Parathyroid adenoma (tissue), 2 donors: Measurements from ENCODE around the gene CYTH4.

Experiments
- H2AFZ ChIP-seq: fragments of 300-600 bp; sonication (generic); one replicate; pipeline ENCODE4 v1.7.0; 2017; ENCODE audit warnings: antibody characterized with exemption, mild to moderate bottlenecking
- H3K27ac ChIP-seq: fragments of 300-600 bp; sonication (generic); one replicate; pipeline ENCODE4 v1.7.0; 2017
- H3K27me3 ChIP-seq: fragments of 300-600 bp; sonication (generic); one replicate; pipeline ENCODE4 v1.7.0; 2017; ENCODE audit warnings: low read length; ENCODE audit not compliant: control insufficient read depth, insufficient read depth
- H3K36me3 ChIP-seq: fragments of 300-600 bp; sonication (generic); one replicate; pipeline ENCODE4 v1.7.0; 2017; ENCODE audit warnings: low read length; ENCODE audit not compliant: control insufficient read depth, insufficient read depth
- H3K4me1 ChIP-seq: fragments of 300-600 bp; sonication (generic); one replicate; pipeline ENCODE4 v1.7.0; 2017; ENCODE audit warnings: control low read depth
- H3K4me2 ChIP-seq: fragments of 300-600 bp; sonication (generic); one replicate; pipeline ENCODE4 v1.7.0; 2017; ENCODE audit warnings: low read length
- H3K4me3 ChIP-seq: fragments of 300-600 bp; sonication (generic); one replicate; pipeline ENCODE4 v1.7.0; 2017; ENCODE audit warnings: low read depth, low read length
- H3K79me2 ChIP-seq: fragments of 300-600 bp; sonication (generic); one replicate; pipeline ENCODE4 v1.7.0; 2017; ENCODE audit warnings: control low read depth
- H3K9ac ChIP-seq: fragments of 300-600 bp; sonication (generic); one replicate; pipeline ENCODE4 v1.7.0; 2017; ENCODE audit warnings: mild to moderate bottlenecking
- H3K9me3 ChIP-seq: fragments of 300-600 bp; sonication (generic); one replicate; pipeline ENCODE4 v1.7.0; 2017; ENCODE audit warnings: low read length; ENCODE audit not compliant: control insufficient read depth
- TF ChIP-seq, protein P1 (sequence below): fragments of 300-600 bp; sonication (generic); IDR thresholded peaks from one replicate; pipeline ENCODE4 v1.7.0; 2017; ENCODE audit warnings: antibody characterized with exemption, mild to moderate bottlenecking
- donor health status: primary hyperparathyroidism.

CYTH4 gene

DNA sequence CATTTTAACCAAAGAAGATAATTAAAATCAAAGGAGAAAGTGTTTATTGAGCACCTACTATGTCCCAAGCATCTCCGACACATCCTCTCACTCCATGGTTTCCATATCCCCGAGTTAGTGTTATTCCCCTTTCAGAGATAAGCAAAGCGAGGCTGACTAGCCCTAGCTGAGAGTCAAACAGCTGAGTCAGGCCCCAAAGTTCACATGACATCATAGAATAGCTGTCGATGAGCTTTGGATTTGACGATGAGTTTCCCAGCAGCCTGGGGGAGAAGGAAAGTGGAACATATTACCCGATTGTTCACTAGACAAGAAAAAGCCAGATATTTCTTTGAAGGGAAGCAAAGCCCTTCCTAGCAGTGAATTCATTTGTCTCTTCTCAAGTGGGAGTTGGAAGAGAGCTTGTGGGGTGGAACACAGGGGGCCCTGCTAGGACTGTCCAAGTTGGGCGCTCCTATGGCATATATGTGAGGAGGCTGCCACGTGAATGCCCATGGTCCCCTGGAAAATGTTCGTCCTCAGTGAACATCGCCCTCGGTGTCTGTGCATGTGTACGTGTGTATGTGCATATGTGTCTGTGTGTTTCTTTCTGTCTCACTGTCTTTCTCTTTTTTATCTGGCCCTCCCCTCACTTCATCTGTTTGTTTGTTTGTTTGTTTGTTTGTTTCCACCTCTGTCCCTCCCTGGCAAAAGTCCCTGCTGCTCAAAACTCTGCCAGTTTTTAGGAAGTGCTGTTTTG lies 493 bp upstream of the CYTH4 start:
- Histone ChIP-seq H3K36me3 (no peaks in the 10 kb centered on the region), H3K27me3 (no peaks in the 10 kb centered on the region), H3K9ac (no peak overlapping the region), H3K4me2 (no peak overlapping the region), H3K9me3 (no peaks in the 10 kb centered on the region), H2AFZ (no peak overlapping the region), H3K27ac (no peak overlapping the region), H3K4me1 (no peaks in the 10 kb centered on the region), H3K79me2 (no peaks in the 10 kb centered on the region), H3K4me3 (no peak overlapping the region)
- TF ChIP-seq, protein P1, sequence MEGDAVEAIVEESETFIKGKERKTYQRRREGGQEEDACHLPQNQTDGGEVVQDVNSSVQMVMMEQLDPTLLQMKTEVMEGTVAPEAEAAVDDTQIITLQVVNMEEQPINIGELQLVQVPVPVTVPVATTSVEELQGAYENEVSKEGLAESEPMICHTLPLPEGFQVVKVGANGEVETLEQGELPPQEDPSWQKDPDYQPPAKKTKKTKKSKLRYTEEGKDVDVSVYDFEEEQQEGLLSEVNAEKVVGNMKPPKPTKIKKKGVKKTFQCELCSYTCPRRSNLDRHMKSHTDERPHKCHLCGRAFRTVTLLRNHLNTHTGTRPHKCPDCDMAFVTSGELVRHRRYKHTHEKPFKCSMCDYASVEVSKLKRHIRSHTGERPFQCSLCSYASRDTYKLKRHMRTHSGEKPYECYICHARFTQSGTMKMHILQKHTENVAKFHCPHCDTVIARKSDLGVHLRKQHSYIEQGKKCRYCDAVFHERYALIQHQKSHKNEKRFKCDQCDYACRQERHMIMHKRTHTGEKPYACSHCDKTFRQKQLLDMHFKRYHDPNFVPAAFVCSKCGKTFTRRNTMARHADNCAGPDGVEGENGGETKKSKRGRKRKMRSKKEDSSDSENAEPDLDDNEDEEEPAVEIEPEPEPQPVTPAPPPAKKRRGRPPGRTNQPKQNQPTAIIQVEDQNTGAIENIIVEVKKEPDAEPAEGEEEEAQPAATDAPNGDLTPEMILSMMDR = no peak

DNA sequence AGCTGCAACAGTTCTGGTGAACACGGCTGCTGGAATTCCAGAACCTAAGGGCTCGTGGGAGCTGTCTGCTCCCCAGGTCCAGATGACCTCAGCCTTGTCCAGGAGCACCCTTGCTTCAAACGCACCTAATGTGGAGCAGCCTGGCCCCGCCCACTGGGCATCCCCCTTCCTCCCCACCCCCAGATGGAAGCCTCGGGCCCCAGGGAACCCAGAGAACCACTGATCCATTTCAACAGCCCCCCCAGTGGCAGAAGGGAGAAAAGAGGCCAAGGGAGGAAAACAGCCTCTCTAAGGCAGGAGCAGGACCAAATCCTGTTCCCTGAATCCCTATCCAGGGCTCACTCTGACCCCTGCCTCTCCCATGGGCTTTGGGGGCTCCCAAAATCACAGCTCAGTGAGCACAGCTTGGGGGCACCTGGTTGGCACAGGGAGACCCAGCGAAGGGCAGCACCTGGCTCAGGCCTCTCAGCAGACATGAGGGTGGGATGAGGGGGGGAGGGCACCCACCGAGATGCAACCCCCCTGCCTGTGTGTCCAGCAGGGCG lies 1.2 kb downstream of the CYTH4 start:
- H3K27ac ChIP-seq = no peak overlapping the region
- H3K4me3 ChIP-seq = no peak overlapping the region

DNA sequence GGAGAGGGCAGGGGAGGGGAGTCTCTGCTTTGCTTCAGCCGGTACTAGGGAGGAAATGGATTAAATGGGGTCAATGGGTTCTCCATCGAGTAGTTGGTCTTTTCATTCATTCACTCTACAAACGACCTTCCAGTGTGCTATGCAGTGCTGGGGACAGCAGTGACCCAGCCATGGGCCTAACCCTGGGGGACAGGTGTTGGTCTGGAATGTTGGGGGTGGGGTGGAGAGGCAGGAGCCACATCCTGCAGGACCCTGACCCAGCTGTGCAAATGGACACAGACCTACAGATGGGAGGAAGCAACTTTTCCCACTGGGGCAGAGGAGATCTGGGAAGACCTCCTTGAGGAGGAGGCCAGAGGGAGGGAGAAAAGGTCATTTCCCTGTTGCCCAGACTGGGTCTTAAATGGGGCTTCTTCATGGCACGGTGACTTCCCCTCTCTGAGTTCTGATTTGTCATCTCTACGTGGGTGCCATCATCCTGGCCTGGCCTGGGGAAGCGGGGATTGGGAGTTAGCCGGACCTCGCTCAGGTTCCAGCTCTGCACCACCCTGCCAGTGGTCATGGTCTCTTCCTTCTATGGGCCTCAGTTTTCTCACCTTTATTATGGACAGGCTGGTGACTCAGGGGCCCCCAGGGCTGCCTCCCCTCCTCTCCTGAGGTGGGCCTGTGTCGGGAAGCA lies 2.0 kb downstream of the CYTH4 start:
- H3K27me3 ChIP-seq = no peaks in the 10 kb centered on the region
- no peak overlapping the region for H2AFZ ChIP-seq
- H3K36me3 ChIP-seq = no peaks in the 10 kb centered on the region
- TF ChIP-seq, protein P1 = no peak
- H3K4me1 ChIP-seq = no peaks in the 10 kb centered on the region
- no peak overlapping the region for H3K27ac ChIP-seq
- no peak overlapping the region for H3K9ac ChIP-seq
- H3K9me3 ChIP-seq = no peaks in the 10 kb centered on the region
- H3K4me2 ChIP-seq = no peak overlapping the region
- H3K79me2 ChIP-seq = no peaks in the 10 kb centered on the region
- no peak overlapping the region for H3K4me3 ChIP-seq

More for the DNA sequence above, 1.2 kb downstream of the CYTH4 start:
- H3K79me2 ChIP-seq = no peaks in the 10 kb centered on the region
- H3K36me3 ChIP-seq = no peaks in the 10 kb centered on the region
- no peak overlapping the region for H3K4me2 ChIP-seq
- no peaks in the 10 kb centered on the region for H3K27me3 ChIP-seq
- no peaks in the 10 kb centered on the region for H3K4me1 ChIP-seq
- no peaks in the 10 kb centered on the region for H3K9me3 ChIP-seq
- no peak overlapping the region for H2AFZ ChIP-seq
- TF ChIP-seq, protein P1 = no peak
- H3K9ac ChIP-seq = no peak overlapping the region

DNA sequence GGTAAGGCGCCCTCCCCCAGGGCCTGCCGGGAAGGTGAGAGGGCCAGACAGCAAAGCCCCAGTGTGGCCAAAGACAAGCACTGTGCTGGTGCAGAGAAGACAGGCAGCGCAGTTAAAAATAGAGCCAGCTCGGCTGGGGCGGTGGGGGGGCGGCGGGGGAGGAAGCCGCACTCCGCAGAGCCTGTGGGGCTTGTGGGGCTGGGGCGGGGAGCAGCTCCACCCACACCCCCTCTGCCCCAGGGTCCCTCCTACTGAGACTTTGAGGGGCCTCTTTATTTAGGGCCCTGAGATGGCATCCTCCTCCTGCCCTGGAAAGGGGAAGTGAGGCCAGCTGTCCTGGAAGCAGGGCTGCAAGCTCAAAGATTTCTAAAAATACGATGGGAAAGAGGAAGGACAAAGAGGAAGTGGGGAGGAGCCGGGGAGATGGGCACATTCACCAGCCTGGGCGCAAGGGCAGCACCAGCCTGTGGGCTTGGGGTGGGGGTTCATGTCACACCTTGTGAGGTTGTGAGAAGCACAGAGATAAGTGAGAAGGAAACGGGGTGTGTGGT lies 2.6 kb downstream of the CYTH4 start:
- H3K4me1 ChIP-seq = no peaks in the 10 kb centered on the region
- no peaks in the 10 kb centered on the region for H3K36me3 ChIP-seq
- H3K79me2 ChIP-seq = no peaks in the 10 kb centered on the region
- H3K4me2 ChIP-seq = no peak overlapping the region
- H3K27ac ChIP-seq = no peak overlapping the region
- no peak overlapping the region for H3K4me3 ChIP-seq
- H3K27me3 ChIP-seq = no peaks in the 10 kb centered on the region
- no peak overlapping the region for H3K9ac ChIP-seq
- H2AFZ ChIP-seq = no peak overlapping the region
- H3K9me3 ChIP-seq = no peaks in the 10 kb centered on the region
- TF ChIP-seq, protein P1 = no peak
